Measurements from ENCODE around the gene ZNF587B.
"Not testable (repeated sequence)": the region's sequence is repeated elsewhere in the genome, so short reads cannot be mapped to it uniquely, and the experiment has no call there.

The ZNF587B gene

DNA sequence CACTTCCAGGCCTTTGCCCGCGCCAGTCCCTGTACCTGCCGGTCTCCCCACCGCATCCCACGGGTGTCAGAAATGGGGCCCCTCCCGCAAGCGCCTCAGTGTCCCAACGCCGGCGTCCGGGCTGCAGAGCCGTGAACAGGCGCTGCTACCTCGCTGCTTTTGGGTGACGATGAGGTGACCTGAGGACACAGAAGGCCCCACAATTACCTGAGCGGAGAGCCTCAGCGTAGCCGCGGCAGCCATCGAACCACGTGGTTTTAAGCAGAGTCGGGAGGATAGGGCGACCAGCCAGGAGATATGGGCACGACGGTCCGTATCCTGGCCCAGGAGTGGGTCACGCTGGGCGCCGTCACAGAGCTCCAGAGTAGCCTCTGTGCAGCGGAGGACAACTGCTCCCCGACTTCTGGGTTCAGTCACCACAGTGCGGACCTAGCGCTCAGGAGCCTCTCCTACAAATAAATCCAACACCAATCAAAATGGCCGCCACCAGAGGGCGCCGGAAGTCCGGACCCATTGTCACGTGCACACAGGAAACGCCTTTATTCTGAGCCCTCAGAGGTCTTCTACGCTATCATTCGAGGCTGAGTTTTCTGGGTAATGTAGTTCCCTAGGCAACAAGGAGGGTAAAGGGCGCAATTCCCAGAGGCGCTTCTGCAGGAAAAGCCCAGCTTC is 58.6 kb downstream of the ZNF587B start, which contains the start of gene ZNF814:
TSS of gene ZNF814 (minus strand) at position 478 of the 672 bp plus-strand sequence. CDS start at position 243, 235 bp downstream.
- Mint-ChIP-seq H3K4me3 (peak within 1 kb of the TSS; percentile 89), H3K36me3 (ENCODE audit: insufficient read depth) (peaks cover 5% of the 10 kb centered on the region), H3K27me3 (no peaks in the 10 kb centered on the region), H3K27ac (ENCODE audit: low read depth) (peak within 1 kb of the TSS; percentile 90), H3K9me3 (peaks cover 10% of the 10 kb centered on the region), H3K4me1 (peaks cover 21% of the 10 kb centered on the region)
- DNase-seq (ENCODE audit: low spot score in 2 of 2): peak; percentile 67 to 80
- ATAC-seq (replicated peaks; ENCODE audit: extremely low read depth, poor library complexity, severe bottlenecking): peak; percentile 94

GRCh38 chr19:57890706-57891105 is 60.6 kb downstream of the ZNF587B start:
- not testable (repeated sequence) for H3K27ac Mint-ChIP-seq (ENCODE audit: low read depth); ATAC-seq (replicated peaks; ENCODE audit: extremely low read depth, poor library complexity, severe bottlenecking); H3K9me3 Mint-ChIP-seq; H3K4me3 Mint-ChIP-seq; DNase-seq (ENCODE audit: low spot score in 2 of 2); H3K36me3 Mint-ChIP-seq (ENCODE audit: insufficient read depth); H3K27me3 Mint-ChIP-seq
- peaks cover 21% of the 10 kb centered on the region for H3K4me1 Mint-ChIP-seq
